ENCODE results near the gene HNRNPA0. TPM values are rescaled to one million over a fixed set of nuclear protein-coding genes. Genes with fewer than 3 reads are reported as not detected.

The HNRNPA0 gene
- total RNA-seq, 2 experiments from 2014 or later: 20.6 to 50.3 TPM

- no peak for TF ChIP-seq CTCF (conservative IDR thresholded peaks at IDR 0.05; ENCODE audit: low read length)
- TF ChIP-seq EZH2phosphoT487 (IDR thresholded peaks at IDR 0.05; ENCODE audit: borderline replicate concordance, low read depth, low read length): no peak
- ChIA-PET POLR2A (interaction anchor here (1.2 kb wide), 1 partner anchor 12 kb away, joined by 3 read pairs; no protein-coding TSS in a partner anchor), CTCF (ENCODE audit: unreplicated experiment) (no interaction called here)
- intact Hi-C loops (cut with micrococcal nuclease; ENCODE audit: unreplicated experiment): no loop called here
- no peak overlapping the region for H3K4me3 ChIP-seq (ENCODE audit: low read depth, low read length, poor library complexity, severe bottlenecking)
- H3K9me2 ChIP-seq (ENCODE audit: insufficient read depth, low read length): no peaks in the 10 kb centered on the region
- H2AFZ ChIP-seq (ENCODE audit: low read length): no peak overlapping the region
- BruUV-seq (replicated peaks): no TSS peak
- DNase-seq (ENCODE audit: low spot score): no peak
- H3K79me2 ChIP-seq (ENCODE audit: insufficient read depth, low read depth, low read length): no peaks in the 10 kb centered on the region
- no peak overlapping the region for H3K27ac ChIP-seq (ENCODE audit: low read depth, low read length, poor library complexity, severe bottlenecking)
- H3K9me3 ChIP-seq (ENCODE audit: low read length): no peaks in the 10 kb centered on the region
- peaks cover 6% of the 10 kb centered on the region for H3K4me1 ChIP-seq (ENCODE audit: insufficient read depth, low read length, poor library complexity, severe bottlenecking)
- H3K36me3 ChIP-seq (ENCODE audit: insufficient read depth, low read length): no peaks in the 10 kb centered on the region
- no peak overlapping the region for H3K4me2 ChIP-seq (ENCODE audit: low read length)
- H4K20me1 ChIP-seq (ENCODE audit: insufficient read depth, low read length): no peaks in the 10 kb centered on the region
Measured at GRCh38 chr5:137731176-137731575, 23.0 kb downstream of the HNRNPA0 start.

GRCh38 chr5:137730336-137730735 lies 23.8 kb downstream of the HNRNPA0 start:
- CTCF ChIA-PET (ENCODE audit: unreplicated experiment): no interaction called here

More at GRCh38 chr5:137730336-137730735, 23.8 kb downstream of the HNRNPA0 start:
- no peaks in the 10 kb centered on the region for H3K36me3 ChIP-seq (ENCODE audit: insufficient read depth, low read length)
- no TSS peak for BruUV-seq (replicated peaks)
- no peaks in the 10 kb centered on the region for H4K20me1 ChIP-seq (ENCODE audit: insufficient read depth, low read length)
- no peak for DNase-seq (ENCODE audit: low spot score)
- no peak overlapping the region for H2AFZ ChIP-seq (ENCODE audit: low read length)
- H3K9me3 ChIP-seq (ENCODE audit: low read length): no peaks in the 10 kb centered on the region
- TF ChIP-seq CTCF (conservative IDR thresholded peaks at IDR 0.05; ENCODE audit: low read length) (no peak), EZH2phosphoT487 (IDR thresholded peaks at IDR 0.05; ENCODE audit: borderline replicate concordance, low read depth, low read length) (no peak)
- no peak overlapping the region for H3K4me3 ChIP-seq (ENCODE audit: low read depth, low read length, poor library complexity, severe bottlenecking)
- no peak overlapping the region for H3K4me2 ChIP-seq (ENCODE audit: low read length)
- intact Hi-C loops (cut with micrococcal nuclease; ENCODE audit: unreplicated experiment): no loop called here
- no peaks in the 10 kb centered on the region for H3K9me2 ChIP-seq (ENCODE audit: insufficient read depth, low read length)
- H3K4me1 ChIP-seq (ENCODE audit: insufficient read depth, low read length, poor library complexity, severe bottlenecking): peaks cover 1% of the 10 kb centered on the region
- H3K27ac ChIP-seq (ENCODE audit: low read depth, low read length, poor library complexity, severe bottlenecking): no peak overlapping the region
- POLR2A ChIA-PET: interaction anchor here (1.2 kb wide), 1 partner anchor 13 kb away, joined by 3 read pairs; no protein-coding TSS in a partner anchor
- no peaks in the 10 kb centered on the region for H3K79me2 ChIP-seq (ENCODE audit: insufficient read depth, low read depth, low read length)

All from OCI-LY7 (cell line).